MCF 10A (cell line): ENCODE measurements around the gene EHMT2. TPM values are rescaled to one million over a fixed set of nuclear protein-coding genes. Genes with fewer than 3 reads are reported as not detected.
"Not testable (repeated sequence)": the region's sequence is repeated elsewhere in the genome, so short reads cannot be mapped to it uniquely, and the experiment has no call there.

ENCODE experiments used
- BruUV-seq: library from RNA; stranded (reverse); fragments of 400-500 nt; replicated peaks from 2 replicates; lab custom pipeline; 2021; lab: Mats Ljungman, UMichigan
- CTCF ChIA-PET: fragments of 300-600 bp; sonication (Branson Sonifier 250); formaldehyde crosslinking; extraction: SDS; loops from one replicate; lab custom pipeline; 2021; ENCODE audit warnings: antibody characterized with exemption, inconsistent platforms; lab: Yijun Ruan, JAX
- POLR2A ChIA-PET: fragments of 300-600, 350-650 bp; sonication (Branson Sonifier 250); formaldehyde crosslinking; extraction: SDS; loops from one replicate; lab custom pipeline; 2020; ENCODE audit warnings: antibody characterized with exemption, inconsistent platforms; lab: Yijun Ruan, JAX
- DNase-seq: peaks from one replicate; pipeline ENCODE4 v3.0.0-alpha.2; 2018; ENCODE audit not compliant: unreplicated experiment
- H3K27ac Mint-ChIP-seq: one replicate; pipeline ENCODE4 v1.8.0; 2022; ENCODE audit warnings: mild to moderate bottlenecking, low read depth, mixed read lengths; ENCODE audit not compliant: unreplicated experiment
- H3K27me3 Mint-ChIP-seq: one replicate; pipeline ENCODE4 v1.8.0; 2022; ENCODE audit warnings: mixed read lengths; ENCODE audit not compliant: insufficient read depth, unreplicated experiment
- H3K36me3 Mint-ChIP-seq: one replicate; pipeline ENCODE4 v1.8.0; 2022; ENCODE audit warnings: mild to moderate bottlenecking, moderate library complexity, mixed read lengths; ENCODE audit not compliant: insufficient read depth, unreplicated experiment
- H3K4me1 Mint-ChIP-seq: one replicate; pipeline ENCODE4 v1.8.0; 2022; ENCODE audit warnings: mixed read lengths; ENCODE audit not compliant: insufficient read depth, unreplicated experiment
- H3K4me3 Mint-ChIP-seq: one replicate; pipeline ENCODE4 v1.8.0; 2022; ENCODE audit warnings: mild to moderate bottlenecking, moderate library complexity, mixed read lengths; ENCODE audit not compliant: unreplicated experiment
- H3K9me3 Mint-ChIP-seq: one replicate; pipeline ENCODE4 v1.8.0; 2022; ENCODE audit warnings: mixed read lengths; ENCODE audit not compliant: unreplicated experiment
- intact Hi-C: fragments of 100-400 bp; cut with micrococcal nuclease; formaldehyde crosslinking; loops from 2 replicates; pipeline ENCODE4 v1.14.1; 2022
- total RNA-seq: library from RNA; stranded (reverse); gene quantifications from 2 replicates; pipeline ENCODE4 v1.2.3, GENCODE V29; 2022
- TF ChIP-seq, protein P1 (sequence below): fragments of 200-600 bp; IDR thresholded peaks from one replicate; pipeline ENCODE4 v1.8.0; 2022; ENCODE audit warnings: antibody characterized with exemption, mild to moderate bottlenecking; ENCODE audit not compliant: unreplicated experiment

EHMT2 gene
- total RNA-seq, 1 experiment from 2014 or later, result 20.2 TPM

DNA sequence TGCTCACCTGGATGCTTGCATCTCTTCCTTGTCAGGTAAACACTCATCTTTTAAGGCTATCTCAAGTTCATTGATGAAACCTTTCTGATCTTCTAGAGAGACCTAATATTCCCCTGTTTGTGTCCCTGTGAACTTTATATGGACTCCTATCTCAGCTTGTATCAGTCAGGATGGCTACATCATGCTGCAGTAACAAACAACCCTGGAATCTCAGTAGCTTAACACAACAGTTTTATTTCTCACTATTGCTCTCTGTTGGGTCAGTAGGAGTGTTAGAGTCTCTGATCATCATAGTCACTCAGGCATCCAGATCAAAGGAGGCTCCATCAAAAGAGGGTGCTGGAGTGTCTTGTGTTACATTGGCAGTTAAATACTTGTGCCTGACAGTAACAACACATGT is 17.9 kb upstream of the EHMT2 start:
- intact Hi-C loops, result no loop called here
- Mint-ChIP-seq H3K4me3 (no peak overlapping the region), H3K36me3 (no peaks in the 10 kb centered on the region), H3K27ac (no peak overlapping the region), H3K27me3 (no peaks in the 10 kb centered on the region), H3K9me3 (no peaks in the 10 kb centered on the region), H3K4me1 (peaks cover 6% of the 10 kb centered on the region)
- no peak for DNase-seq
- CTCF ChIA-PET, result no interaction called here
- TF ChIP-seq, protein P1, sequence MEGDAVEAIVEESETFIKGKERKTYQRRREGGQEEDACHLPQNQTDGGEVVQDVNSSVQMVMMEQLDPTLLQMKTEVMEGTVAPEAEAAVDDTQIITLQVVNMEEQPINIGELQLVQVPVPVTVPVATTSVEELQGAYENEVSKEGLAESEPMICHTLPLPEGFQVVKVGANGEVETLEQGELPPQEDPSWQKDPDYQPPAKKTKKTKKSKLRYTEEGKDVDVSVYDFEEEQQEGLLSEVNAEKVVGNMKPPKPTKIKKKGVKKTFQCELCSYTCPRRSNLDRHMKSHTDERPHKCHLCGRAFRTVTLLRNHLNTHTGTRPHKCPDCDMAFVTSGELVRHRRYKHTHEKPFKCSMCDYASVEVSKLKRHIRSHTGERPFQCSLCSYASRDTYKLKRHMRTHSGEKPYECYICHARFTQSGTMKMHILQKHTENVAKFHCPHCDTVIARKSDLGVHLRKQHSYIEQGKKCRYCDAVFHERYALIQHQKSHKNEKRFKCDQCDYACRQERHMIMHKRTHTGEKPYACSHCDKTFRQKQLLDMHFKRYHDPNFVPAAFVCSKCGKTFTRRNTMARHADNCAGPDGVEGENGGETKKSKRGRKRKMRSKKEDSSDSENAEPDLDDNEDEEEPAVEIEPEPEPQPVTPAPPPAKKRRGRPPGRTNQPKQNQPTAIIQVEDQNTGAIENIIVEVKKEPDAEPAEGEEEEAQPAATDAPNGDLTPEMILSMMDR, result no peak
- POLR2A ChIA-PET, result interaction anchor here (0.8 to 1.2 kb wide), 3 partner anchors 17 to 163 kb away, joined by 4 to 6 read pairs (median 5); partner anchors contain the start of gene CFB
- no TSS peak for BruUV-seq

DNA sequence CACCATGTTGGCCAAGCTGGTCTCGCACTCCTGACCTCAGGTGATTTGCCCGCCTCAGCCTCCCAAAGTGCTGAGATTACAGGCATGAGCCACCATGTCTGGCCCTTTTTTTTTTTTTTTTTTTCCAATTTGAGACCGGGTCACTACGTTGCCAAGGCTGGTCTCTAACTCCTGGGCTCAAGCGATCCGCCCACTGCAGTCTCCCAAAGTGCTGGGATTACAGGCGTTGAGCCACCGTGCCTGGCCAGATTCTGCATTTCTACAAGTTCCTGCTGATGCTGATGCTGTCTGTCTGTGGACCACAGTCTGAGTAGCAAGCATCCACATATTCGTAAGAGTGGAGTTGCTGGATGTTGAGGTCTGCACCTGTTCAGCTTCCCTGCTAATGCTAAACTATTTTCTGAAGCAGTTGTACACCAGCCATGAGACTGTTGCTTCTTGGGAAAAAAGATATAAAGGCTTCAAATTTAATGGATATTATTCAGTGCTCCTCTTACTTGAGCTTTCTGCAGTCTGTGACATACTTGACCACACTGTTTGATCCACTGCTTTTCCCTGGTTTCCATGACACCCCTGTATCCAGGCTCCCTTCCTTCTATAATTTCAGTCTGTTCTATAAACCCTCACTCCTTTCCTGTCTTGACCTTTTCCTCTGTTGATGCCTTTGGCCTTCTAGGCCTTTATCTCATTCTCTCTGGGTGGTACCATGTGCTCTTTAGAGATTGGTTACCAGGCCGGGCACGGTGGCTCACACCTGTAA is 14.5 kb upstream of the EHMT2 start:
- Mint-ChIP-seq H3K9me3 (no peaks in the 10 kb centered on the region), H3K27me3 (no peaks in the 10 kb centered on the region), H3K4me1 (peaks cover 15% of the 10 kb centered on the region), H3K36me3 (no peaks in the 10 kb centered on the region), H3K4me3 (no peak overlapping the region), H3K27ac (no peak overlapping the region)
- POLR2A ChIA-PET, result interaction anchor here (0.6 to 2.4 kb wide), 4 partner anchors 13 to 281 kb away, joined by 3 to 8 read pairs (median 4); partner anchors contain the start of genes CFB and VARS1
- TF ChIP-seq, protein P1, result no peak
- CTCF ChIA-PET, result interaction anchor here (0.7 to 1.0 kb wide), 2 partner anchors 25 to 41 kb away, joined by 3 read pairs; no protein-coding TSS in a partner anchor
- no TSS peak for BruUV-seq
- intact Hi-C loops, result no loop called here
- no peak for DNase-seq

DNA sequence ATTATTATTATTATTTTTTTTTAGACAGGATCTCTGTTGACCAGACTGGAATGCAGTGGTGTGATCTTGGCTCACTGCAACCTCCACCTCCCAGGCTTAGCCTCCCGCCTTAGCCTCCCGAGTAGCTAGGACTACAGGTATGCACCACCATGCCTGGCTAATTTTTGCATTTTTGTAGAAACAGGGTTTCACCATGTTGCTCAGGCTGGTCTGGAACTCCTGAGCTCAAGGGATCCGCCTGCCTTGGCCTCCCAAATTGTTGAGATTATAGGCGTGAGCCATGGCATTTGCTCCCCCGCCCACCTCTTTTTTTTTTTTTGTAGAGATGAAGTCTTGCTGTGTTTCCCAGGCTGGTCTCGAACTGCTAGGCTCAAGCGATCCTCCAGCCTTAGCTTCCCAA is 11.8 kb upstream of the EHMT2 start:
- POLR2A ChIA-PET, result interaction anchor here (0.8 to 1.1 kb wide), 4 partner anchors 36 to 74 kb away, joined by 4 to 8 read pairs (median 6); partner anchors contain the start of genes CFB and DXO
- H3K27ac Mint-ChIP-seq, H3K4me3 Mint-ChIP-seq, H3K36me3 Mint-ChIP-seq, intact Hi-C loops, H3K27me3 Mint-ChIP-seq, H3K9me3 Mint-ChIP-seq, BruUV-seq, DNase-seq: not testable (repeated sequence)
- H3K4me1 Mint-ChIP-seq, result peaks cover 15% of the 10 kb centered on the region
- CTCF ChIA-PET, result interaction anchor here (1.3 to 4.8 kb wide), 2 partner anchors 30 to 43 kb away, joined by 3 to 32 read pairs; no protein-coding TSS in a partner anchor

- peak; percentile 40 for DNase-seq
- no peaks in the 10 kb centered on the region for H3K36me3 Mint-ChIP-seq
- intact Hi-C loops, result no loop called here
- no peaks in the 10 kb centered on the region for H3K9me3 Mint-ChIP-seq
- BruUV-seq, result no TSS peak
- no peak overlapping the region for H3K27ac Mint-ChIP-seq
- TF ChIP-seq, protein P1, result no peak
- CTCF ChIA-PET, result interaction anchor here (0.7 to 4.8 kb wide), 3 partner anchors 30 to 824 kb away, joined by 3 to 32 read pairs (median 3); no protein-coding TSS in a partner anchor
- peaks cover 15% of the 10 kb centered on the region for H3K4me1 Mint-ChIP-seq
- H3K27me3 Mint-ChIP-seq, result no peaks in the 10 kb centered on the region
- POLR2A ChIA-PET, result interaction anchor here (0.8 to 1.3 kb wide), 5 partner anchors 37 to 219 kb away, joined by 3 to 8 read pairs (median 5); partner anchors contain the start of genes ATF6B, CFB and DXO
- no peak overlapping the region for H3K4me3 Mint-ChIP-seq
Observed at GRCh38 chr6:31908791-31909190, 11.3 kb upstream of the EHMT2 start.

- H3K36me3 Mint-ChIP-seq, H3K27ac Mint-ChIP-seq, H3K9me3 Mint-ChIP-seq, DNase-seq, H3K4me3 Mint-ChIP-seq, intact Hi-C loops, BruUV-seq, H3K27me3 Mint-ChIP-seq: not testable (repeated sequence)
- H3K4me1 Mint-ChIP-seq, result peaks cover 15% of the 10 kb centered on the region
- CTCF ChIA-PET, result interaction anchor here (0.7 to 4.8 kb wide), 3 partner anchors 18 to 824 kb away, joined by 3 to 32 read pairs (median 3); no protein-coding TSS in a partner anchor
- POLR2A ChIA-PET, result interaction anchor here (0.7 to 1.7 kb wide), 6 partner anchors 9 to 220 kb away, joined by 3 to 5 read pairs (median 4); partner anchors contain the start of genes ATF6B and DXO
Observed at GRCh38 chr6:31908255-31908654, 10.8 kb upstream of the EHMT2 start.
